ENCODE data around the gene PPM1H. TPM values are rescaled to one million over a fixed set of nuclear protein-coding genes. Genes with fewer than 3 reads are reported as not detected.

The PPM1H gene
- total RNA-seq, 2 experiments from 2014 or later: 0.13 to 0.17 TPM

- POLR2A ChIA-PET: no interaction called here
- CTCF ChIA-PET: interaction anchor here (1.7 kb wide), 1 partner anchor 39 kb away, joined by 6 read pairs; no protein-coding TSS in a partner anchor
These were observed 292.5 kb downstream of the PPM1H start for GRCh38 chr12:62642486-62642885.

- CTCF ChIA-PET: interaction anchor here (0.6 to 1.7 kb wide), 4 partner anchors 9 to 37 kb away, joined by 3 to 6 read pairs (median 4); no protein-coding TSS in a partner anchor
- POLR2A ChIA-PET: interaction anchor here (0.5 to 1.3 kb wide), 3 partner anchors 17 to 38 kb away, joined by 4 to 9 read pairs (median 4); no protein-coding TSS in a partner anchor
These were observed 294.0 kb downstream of the PPM1H start for GRCh38 chr12:62640910-62641448.

GRCh38 chr12:62637679-62638078, 297.3 kb downstream of the PPM1H start:
- ChIA-PET CTCF (no interaction called here), POLR2A (no interaction called here)

GRCh38 chr12:62635649-62636048, 299.3 kb downstream of the PPM1H start:
- ChIA-PET CTCF (no interaction called here), POLR2A (interaction anchor here (1.3 kb wide), 1 partner anchor 33 kb away, joined by 4 read pairs; no protein-coding TSS in a partner anchor)

- ChIA-PET CTCF (no interaction called here), POLR2A (interaction anchor here (1.2 kb wide), 1 partner anchor 29 kb away, joined by 5 read pairs; no protein-coding TSS in a partner anchor)
These were observed 302.5 kb downstream of the PPM1H start for GRCh38 chr12:62632411-62632918.

GRCh38 chr12:62631471-62632410, 303.2 kb downstream of the PPM1H start:
- CTCF ChIA-PET: no interaction called here
- POLR2A ChIA-PET: interaction anchor here (1.2 kb wide), 1 partner anchor 29 kb away, joined by 5 read pairs; no protein-coding TSS in a partner anchor

GRCh38 chr12:62629971-62630739, 304.8 kb downstream of the PPM1H start:
- ChIA-PET POLR2A (no interaction called here), CTCF (no interaction called here)

GRCh38 chr12:62629413-62629812, 305.5 kb downstream of the PPM1H start:
- POLR2A ChIA-PET: no interaction called here
- CTCF ChIA-PET: no interaction called here

GRCh38 chr12:62627181-62627580, 307.8 kb downstream of the PPM1H start:
- ChIA-PET CTCF (no interaction called here), POLR2A (no interaction called here)

- CTCF ChIA-PET: interaction anchor here (0.7 kb wide), 1 partner anchor 167 kb away, joined by 3 read pairs; no protein-coding TSS in a partner anchor
- POLR2A ChIA-PET: no interaction called here
These were observed 309.7 kb downstream of the PPM1H start for GRCh38 chr12:62625228-62625627.

GRCh38 chr12:62622177-62622576, 312.8 kb downstream of the PPM1H start:
- ChIA-PET CTCF (no interaction called here), POLR2A (no interaction called here)

- POLR2A ChIA-PET: no interaction called here
- CTCF ChIA-PET: no interaction called here
These were observed 313.8 kb downstream of the PPM1H start for GRCh38 chr12:62621101-62621638.

- CTCF ChIA-PET: no interaction called here
- POLR2A ChIA-PET: no interaction called here
These were observed 316.0 kb downstream of the PPM1H start for GRCh38 chr12:62618930-62619329.

- POLR2A ChIA-PET: no interaction called here
- CTCF ChIA-PET: no interaction called here
These were observed 316.6 kb downstream of the PPM1H start for GRCh38 chr12:62618319-62618718.

GRCh38 chr12:62613081-62613480, 321.9 kb downstream of the PPM1H start:
- POLR2A ChIA-PET: no interaction called here
- CTCF ChIA-PET: interaction anchor here (1.5 kb wide), 1 partner anchor 199 kb away, joined by 3 read pairs; no protein-coding TSS in a partner anchor

- CTCF ChIA-PET: interaction anchor here (1.0 kb wide), 1 partner anchor 187 kb away, joined by 3 read pairs; no protein-coding TSS in a partner anchor
- POLR2A ChIA-PET: interaction anchor here (1.2 kb wide), 1 partner anchor 35 kb away, joined by 4 read pairs; no protein-coding TSS in a partner anchor
These were observed 328.3 kb downstream of the PPM1H start for GRCh38 chr12:62606654-62607053.

- CTCF ChIA-PET: interaction anchor here (1.0 kb wide), 1 partner anchor 187 kb away, joined by 3 read pairs; no protein-coding TSS in a partner anchor
- POLR2A ChIA-PET: interaction anchor here (1.2 kb wide), 1 partner anchor 36 kb away, joined by 4 read pairs; no protein-coding TSS in a partner anchor
These were observed 329.0 kb downstream of the PPM1H start for GRCh38 chr12:62605981-62606380.

- ChIA-PET CTCF (no interaction called here), POLR2A (no interaction called here)
These were observed 330.1 kb downstream of the PPM1H start for GRCh38 chr12:62604871-62605270.

GRCh38 chr12:62604373-62604772, 330.6 kb downstream of the PPM1H start:
- POLR2A ChIA-PET: interaction anchor here (0.9 to 2.0 kb wide), 2 partner anchors 37 to 99 kb away, joined by 4 to 9 read pairs; no protein-coding TSS in a partner anchor

More at GRCh38 chr12:62604373-62604772, 330.6 kb downstream of the PPM1H start:
- CTCF ChIA-PET: interaction anchor here (1.9 kb wide), 1 partner anchor 37 kb away, joined by 6 read pairs; no protein-coding TSS in a partner anchor
